NCI-H526 (cell line): Measurements from ENCODE around the gene PCDH9.

Experiments used
- DNase-seq, 2 experiments: peaks; one replicate each; lab custom pipeline; 2025; lab: John Stamatoyannopoulos, UW

Gene PCDH9

DNA sequence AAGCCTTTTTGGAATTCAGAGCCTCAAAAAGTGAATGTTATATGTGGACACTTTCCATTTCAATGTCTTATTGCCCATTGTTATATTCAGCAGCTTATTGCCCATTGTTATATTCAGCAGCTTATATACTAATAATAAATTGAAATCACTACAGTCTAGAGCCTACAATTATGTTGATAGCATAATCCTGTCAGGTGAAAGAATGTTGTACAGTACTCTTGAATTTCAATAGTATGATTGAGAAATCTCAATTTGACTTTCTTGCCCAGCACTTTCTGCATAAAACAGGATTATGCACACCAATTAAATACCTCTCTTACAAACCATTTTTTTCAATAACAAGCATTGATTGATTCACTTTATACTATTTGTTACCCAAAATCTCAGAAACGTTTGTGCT lies 260.8 kb downstream of the PCDH9 start:
- DNase-seq = no peak

DNA sequence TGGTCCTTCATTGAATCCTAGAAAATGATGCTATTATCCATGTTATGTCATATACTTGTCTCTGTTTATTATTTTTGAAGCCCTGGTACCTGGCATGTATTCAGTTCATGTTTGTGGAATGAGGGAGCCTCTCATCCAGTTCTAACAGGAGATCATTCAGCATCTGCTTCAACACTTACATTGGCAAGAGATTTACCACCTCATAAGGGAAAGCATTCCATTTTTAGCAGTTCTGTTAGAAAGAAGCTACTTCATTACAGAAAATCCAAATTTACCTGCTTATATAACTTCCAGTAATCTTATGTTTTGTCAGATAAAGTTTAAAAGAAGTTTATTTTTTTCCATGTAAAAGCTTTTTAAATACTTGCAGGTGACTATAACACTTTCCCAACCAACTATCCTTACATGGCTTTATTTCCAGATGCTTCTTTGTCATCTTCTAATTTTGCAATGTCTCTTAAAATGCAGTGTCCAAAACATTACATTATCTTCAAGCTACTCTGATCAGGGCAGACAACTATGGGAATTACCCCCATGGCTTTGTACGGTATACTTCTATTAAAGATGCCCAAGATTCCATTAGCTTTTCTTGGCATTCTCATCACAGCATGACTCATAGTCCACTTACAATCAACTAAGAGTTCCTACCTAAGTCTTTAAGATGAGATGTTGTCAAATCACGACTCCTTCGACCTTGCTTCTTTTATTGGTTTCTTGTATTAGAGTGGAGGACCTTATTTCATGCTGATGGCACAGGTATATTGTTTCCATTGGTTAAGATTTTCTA lies 262.1 kb downstream of the PCDH9 start:
- no peak for DNase-seq

DNA sequence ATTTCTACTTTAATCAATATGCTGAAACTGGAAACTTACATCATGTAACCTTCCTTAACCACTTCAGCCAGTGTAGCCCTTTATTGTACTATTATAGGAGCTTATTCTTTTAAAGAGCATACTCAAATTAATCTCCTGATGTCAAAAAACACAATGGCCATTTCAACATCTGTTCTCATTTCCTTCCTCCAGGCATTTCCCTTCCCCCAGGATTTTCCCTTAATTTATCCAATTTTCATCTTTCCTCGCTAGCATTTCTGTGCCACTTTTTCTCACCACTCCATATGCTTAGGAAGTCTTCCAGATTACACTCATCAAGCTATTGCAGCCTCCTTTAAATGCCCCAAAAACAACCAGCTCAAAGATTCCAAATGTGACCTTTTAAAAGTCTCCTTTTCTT lies 265.0 kb downstream of the PCDH9 start:
- no peak for DNase-seq

DNA sequence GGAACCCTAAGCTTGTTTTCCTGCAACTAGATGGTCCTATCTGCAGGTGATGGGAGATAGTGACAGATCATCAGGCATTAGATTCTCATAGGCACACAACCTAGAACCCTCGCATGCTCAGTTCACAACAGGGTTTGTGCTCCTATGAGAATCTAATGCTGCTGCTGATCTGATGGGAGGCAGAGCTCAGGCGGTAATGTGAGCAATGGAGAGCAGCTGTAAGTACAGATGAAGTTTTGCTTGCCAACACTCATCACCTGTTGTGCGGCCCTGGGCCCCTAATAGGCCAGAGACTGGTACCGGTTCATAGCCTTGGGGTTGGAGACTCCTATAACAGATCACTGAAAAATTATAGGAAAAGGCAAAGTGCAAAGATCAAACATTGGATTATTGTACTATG lies 267.2 kb downstream of the PCDH9 start:
- DNase-seq = no peak

DNA sequence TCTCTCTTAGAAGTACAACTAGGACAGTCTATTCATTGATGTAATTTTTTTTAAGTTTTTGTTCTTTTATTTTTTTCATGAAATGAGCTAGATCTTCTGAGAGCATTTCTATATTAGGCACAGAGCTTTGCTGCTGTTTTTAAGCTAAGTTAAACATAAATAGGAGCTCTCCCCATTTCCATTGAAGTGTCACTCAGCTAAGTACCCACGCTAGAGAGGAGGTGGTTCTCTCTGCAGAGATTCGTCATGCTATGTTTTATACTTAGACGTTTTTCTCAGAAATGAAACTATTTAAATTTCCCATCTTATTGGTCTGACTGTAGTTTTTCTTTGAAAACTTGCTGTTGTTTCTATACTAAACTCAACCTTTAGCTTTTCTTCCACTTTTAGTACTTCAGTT lies 271.5 kb downstream of the PCDH9 start:
- no peak for DNase-seq

DNA sequence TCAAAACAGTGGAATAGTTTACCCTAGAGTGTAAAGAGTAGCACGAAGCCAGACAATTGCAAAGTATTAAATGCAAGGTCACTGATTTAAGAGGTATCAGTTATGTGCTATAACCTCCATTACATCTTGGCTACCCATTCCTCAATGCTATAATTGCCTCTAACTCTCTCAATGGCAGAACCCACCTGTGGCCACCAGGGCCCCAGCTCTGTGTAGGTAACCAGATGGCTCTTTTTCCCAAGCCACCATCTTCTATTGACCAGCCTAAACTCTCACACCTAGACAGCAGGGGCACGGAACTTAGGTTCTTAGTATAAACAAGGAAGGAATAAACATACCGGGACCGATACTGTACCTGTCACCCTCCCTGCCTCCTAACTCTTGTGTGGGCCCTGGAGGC lies 277.6 kb downstream of the PCDH9 start:
- no peak for DNase-seq

DNA sequence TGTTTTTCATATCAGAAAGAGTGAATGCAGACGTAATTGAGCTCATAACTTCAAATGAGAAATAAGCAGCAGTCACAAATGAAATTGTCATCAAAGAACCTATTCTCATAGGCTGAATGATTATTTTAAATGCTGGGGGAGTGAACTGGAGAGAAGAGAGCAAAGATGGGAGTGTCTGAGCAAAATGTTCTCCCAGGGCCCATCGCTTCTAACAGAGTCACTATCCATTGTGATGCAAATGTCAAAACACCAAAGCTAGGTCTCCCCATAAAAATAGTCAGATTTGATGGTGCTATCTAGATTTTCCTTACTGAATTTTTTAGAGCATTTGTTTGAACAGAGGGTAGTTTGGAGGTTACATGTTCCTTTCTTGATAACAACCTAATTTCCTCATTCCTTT lies 278.7 kb downstream of the PCDH9 start:
- no peak for DNase-seq

DNA sequence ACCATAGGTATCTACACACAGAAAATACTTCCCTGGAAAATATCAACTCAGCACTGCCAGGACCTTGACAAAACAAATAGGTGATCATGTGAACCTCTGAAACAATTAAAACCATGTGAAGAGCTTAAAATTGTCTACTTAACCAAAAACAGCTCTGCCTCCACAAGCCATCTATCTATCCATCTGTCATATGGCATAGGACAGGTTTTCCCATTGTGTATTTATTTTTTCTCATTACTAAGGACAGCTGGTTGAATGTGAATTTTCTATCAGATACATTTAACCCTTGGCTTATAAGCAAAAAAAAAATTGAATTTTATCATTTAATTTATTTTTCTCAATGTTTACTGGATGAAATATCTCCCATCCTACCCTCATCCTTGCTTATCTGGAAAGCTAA lies 279.5 kb downstream of the PCDH9 start:
- no peak for DNase-seq

DNA sequence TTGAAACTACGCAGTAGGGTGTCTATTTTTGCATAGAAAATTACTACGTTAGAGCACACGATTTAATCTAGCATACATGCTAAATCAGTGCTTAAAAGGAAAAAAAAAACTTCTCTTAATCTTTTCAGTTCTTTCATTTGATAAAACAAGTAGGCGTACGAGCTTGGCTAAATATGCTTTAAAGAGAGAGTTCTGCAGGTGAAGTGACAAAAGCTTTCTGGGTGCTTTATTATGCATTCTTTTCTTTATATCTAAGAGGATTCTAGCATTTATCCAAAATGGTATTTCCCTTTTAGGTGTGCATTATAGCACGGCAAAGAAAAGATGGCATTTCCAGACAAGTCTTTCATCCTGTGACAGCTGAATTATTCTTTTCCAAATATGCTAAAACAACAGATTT lies 281.2 kb downstream of the PCDH9 start:
- DNase-seq = no peak

DNA sequence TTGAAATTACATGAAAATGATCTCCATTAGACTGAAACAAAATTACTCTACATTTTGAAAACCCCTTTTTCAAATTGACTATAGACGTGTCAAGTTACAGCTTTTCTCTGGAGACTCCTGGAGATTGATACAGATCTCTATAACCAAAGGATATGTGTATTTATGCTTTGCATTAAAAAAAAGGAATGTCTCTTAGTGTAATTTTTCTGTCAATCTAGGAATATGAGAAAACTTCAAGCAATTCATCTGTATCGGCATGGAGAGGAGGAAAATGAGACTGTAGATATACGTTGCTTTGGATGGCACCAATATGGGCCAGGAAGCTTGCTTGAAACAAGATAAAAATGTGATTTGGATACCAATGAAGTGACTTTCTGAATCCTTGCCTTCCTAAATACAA lies 286.6 kb downstream of the PCDH9 start:
- DNase-seq = no peak

DNA sequence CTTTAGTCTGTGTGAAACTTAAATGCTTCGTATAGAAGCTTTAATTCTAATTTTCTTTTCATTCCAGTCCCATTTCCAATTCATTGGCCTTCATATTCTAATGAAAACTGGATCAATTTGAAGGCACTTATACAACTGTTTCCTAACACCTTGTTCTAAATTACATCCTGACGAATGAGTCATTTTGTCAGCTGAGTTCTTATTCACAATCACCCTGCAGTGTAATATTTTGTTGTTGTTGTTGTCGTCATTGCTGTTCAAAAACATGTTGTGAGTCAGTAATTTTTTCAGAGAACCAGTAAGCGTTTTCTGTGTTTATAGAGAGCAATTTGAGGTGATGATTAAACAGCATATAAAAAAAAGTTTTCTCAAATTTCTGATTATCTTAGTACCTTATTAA lies 290.0 kb downstream of the PCDH9 start:
- DNase-seq = no peak

DNA sequence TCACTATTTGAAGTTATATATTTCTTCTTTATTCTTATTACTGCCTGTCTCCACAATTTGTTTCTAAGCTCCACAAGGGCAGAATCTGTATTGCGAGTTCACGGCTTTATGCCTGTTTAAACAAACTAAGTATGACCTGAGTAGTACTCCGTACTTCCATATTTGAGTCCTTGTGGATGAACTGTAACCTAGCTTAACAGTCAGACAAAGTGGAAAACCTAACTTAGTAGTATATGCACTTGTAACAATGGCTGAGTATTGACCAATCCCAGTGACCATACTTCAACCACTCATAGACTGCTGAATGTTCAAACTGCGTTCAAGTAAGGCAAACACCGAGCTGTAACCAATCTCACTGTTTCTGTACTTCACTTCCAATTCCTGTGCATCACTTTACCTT lies 292.7 kb downstream of the PCDH9 start:
- no peak for DNase-seq

DNA sequence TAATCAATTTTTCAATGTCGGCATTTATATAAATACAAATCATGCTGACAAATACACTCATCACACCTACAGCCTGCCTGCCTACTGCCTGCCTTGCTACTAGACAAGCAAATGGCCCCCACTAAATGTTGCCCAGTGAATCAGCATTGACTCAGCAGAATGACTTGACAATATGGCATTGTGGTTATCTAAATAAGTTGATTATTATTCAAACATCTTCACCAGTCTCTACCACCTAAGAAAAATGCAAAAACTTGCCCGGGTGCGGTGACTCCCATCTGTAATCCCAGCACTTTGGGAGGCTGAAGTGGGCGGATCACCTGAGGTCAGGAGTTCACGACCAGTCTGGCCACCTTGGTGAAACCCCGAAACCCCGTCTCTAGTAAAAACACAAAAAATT lies 296.1 kb downstream of the PCDH9 start:
- peak in 1 of 2 experiments; percentile 11 for DNase-seq

DNA sequence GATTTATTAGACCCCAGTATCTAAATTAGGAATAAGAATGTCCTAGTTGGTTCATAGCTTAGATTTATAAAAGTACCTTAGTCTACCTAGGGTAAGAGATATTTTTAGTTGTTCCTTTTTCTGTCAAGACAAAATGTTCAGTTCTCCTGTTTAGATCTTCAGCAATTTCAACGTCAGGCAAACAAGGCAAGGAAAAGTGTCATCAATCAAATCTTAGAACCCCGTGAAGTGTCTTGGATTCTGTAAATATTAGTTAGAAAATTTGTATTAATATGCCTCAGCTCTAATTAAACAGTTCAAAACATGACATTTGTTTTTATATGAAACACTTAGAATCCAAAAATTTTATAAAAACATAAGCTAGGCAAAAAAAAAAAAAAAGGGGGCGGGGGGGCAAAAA lies 296.6 kb downstream of the PCDH9 start:
- DNase-seq = no peak

DNA sequence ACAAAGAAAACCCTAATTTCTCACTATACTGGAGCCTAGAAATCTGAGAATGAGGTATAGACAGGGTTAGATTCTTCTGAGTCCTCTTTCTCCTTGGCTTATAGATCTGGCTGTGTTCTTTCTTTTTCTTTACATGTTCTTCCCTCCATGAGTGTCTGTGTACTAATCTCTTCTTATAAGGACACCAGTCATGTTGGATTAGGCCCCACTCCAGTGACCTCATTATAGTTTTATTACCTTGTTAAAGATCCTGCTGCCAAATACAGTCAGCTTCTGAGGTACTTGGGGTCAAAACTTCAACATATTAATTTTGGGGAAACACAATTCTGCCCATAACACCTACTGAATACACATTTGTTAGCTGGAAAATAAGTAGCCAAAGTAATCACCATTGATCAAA lies 302.6 kb downstream of the PCDH9 start:
- DNase-seq = no peak

DNA sequence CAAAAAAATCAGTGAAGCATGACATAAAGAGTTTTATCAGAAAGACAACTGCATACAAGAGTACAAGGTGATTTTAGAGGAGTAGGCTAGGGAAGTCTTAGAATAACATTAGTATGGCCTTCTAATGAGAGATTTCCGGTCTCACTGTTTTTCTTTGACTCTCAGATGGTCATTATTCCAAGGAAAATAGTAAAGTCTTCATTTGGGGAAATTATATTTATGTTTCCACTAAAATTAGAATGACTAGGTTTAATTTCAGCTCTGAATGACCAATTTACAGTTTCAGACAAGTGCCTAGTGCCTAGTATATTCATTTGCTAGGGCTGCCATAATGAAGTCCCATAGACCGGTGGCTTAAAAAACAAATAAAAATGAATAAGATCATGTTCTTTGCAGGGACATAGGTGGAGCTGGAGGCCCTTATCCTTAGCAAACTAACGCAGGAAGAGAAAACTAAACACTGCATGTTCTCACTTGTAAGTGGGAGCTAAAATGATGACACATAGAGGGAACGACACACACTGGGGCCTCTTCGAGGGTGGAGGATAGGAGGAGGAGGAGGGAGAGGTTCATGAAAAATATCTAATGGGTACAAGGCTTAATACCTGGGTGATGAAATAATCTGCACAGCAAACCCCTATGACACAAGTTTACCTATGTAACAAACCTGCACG lies 303.1 kb downstream of the PCDH9 start:
- DNase-seq = no peak

DNA sequence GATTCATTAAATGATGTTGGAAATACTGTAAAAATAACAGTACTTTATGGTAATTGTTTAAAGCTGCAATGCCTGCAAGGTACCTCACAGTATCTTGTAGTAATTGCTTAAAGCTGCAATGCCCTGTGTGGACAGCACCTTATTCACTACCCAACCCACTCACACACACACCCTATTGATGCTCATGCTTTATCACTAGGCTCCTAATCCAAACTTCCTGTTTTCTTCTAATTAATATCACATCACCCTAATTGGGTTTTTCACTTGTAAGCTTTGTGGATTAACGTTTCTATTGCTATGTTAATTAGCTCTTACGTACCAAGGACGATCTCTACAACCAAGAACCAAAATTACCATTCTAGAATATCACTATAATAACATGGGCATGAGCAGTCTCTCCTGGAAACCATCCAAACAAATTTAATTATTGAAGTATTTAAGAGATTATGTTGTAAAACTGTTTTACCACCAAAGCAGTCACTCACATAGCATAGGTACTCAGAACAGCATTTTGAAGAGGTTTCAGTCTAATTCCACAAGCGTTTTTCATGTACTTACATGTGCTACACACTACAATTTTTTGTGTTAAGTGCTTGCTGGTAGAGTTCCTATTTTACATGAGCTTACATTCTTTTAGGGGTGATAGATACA lies 303.8 kb downstream of the PCDH9 start:
- DNase-seq = no peak

DNA sequence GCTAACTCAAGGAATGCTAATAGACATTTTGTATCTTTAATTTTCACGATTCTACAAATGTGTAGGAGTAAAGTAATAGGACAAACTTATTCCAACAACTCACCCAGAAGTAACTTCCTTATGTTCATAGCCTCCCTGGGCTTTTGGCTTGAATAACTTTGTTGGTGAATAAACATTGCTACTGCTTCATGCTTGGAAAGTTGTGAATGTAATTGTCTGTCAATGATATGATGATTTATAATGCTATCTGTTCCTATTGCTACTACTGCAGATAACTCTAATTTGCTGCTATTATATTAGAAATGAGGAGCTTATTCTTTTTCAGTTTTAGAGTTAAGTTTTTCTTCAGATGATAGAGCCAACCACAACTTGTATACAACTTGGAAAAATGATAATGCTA lies 307.7 kb downstream of the PCDH9 start:
- no peak for DNase-seq

DNA sequence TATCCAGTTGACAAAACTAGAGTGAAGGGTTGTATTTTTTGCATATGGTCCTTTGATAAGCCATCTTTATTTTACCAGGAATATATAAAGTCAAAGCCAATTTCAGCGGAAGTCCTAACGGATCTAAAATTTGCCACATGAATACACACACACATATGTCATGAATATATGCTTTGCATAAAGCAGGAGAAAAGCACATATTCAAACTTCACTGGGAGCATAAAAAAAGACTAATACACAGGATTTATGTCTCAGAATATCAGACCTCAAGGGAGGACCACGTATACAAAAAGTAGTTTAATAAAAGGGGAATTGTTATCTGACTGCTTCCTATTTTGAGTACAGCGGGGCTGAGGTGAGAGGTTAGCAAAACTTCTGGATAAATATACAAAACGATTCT lies 308.7 kb downstream of the PCDH9 start:
- DNase-seq = peak; percentile 17 to 39

DNA sequence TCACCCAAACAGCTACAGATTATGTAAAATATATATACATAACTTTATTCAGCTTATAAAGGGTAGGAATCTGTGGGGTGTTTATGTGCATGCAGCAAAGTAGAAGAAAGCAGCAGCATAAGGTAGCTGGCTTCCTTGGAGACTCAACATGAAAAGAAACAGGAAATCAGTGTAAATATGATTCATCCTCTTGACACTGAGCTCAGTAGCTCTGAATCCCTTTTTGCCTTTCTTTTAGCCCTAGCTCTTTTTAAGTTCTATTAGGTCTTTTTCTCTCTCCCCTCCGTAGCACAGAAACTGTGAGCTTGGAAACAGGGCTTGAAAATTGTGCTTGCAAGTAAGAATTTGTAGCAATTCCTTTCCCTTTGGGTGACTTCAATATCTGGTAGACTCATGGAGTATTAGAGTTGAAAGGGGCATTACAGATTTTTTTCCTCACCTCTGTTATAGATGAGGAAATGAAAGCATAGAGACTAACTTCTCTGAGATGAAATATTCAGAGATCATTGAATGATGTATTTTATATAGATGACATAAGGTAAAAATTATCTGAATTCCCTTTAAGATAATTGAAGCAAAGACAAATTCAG lies 314.4 kb downstream of the PCDH9 start:
- DNase-seq = no peak

DNA sequence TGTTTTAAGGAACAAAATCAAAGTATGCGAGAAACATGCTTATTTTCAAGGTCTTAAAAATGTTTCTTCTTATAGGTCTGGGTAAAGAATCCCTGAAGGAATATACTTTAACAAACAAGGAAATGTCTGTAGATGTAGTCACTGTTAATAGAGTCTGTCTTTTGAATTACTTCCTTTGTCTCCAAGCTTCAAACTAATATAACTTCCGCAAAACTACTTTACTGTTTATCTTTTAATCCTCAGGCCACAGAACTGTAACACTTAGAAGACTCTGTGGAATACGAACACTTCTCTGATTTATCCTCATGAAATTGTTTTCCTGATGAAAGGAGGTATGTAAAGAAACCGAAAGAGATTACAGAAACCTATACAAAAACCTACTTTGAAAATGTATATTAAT lies 316.0 kb downstream of the PCDH9 start:
- DNase-seq = no peak

DNA sequence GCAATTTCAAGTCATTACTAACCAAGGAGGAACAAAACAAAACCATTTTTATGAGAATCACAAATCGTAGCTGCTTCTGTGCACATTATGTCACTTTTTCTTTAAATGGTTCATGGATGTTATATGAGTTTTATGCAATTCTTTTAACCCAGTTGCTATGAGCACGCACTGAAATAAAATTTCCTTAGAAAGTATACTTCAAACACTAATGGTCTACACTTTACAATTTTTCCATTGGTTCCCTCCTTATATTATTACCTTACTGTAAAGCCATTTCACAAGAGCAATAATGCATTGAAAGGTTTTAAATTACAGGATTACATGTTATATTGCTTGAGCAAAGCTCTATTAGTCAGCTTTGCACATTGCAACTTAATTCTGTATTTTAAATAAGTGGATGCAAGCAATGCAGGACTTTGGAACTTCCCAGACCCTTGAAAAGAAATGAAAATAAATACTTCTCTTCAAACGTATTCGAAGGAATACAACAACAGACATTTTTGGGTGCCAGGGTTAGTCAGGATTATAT lies 318.7 kb downstream of the PCDH9 start:
- no peak for DNase-seq

DNA sequence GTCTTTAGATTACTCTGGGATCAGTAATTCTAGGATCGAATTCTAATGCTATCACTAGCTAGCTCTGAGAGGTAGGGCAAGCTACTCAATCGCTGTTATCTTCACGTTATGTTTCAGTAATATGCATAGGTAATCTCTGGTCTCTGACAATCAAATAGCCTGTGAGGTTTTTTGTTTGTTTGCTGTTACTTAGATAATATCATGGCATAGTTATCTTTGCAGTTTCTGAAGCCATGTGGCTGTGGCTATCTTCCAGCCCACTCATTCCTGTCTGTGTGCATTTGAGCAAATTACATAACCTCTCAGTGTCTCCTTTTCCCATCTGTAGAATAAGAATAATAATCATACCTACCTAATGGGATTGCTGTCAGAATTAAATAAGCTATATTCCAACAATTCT lies 330.2 kb downstream of the PCDH9 start:
- no peak for DNase-seq
